Fibroblast of upper back skin (primary cell): ENCODE measurements around the gene NOTCH2NLA.
"Not testable (repeated sequence)": the region's sequence is repeated elsewhere in the genome, so short reads cannot be mapped to it uniquely, and the experiment has no call there.

Experiments
- DNase-seq: peaks from one replicate; pipeline ENCODE4 v3.0.0-alpha.2; 2013

NOTCH2NLA gene

GRCh38 chr1:146228710-146229477 lies at the start of gene NOTCH2NLA:
TSS of gene NOTCH2NLA (minus strand) at chr1:146229021. CDS start at chr1:146189337, 39,684 bp downstream.
- DNase-seq, result not testable (repeated sequence)

GRCh38 chr1:146278346-146278745 lies 49.5 kb upstream of the NOTCH2NLA start:
- DNase-seq, result not testable (repeated sequence)

GRCh38 chr1:146277087-146277486 lies 48.3 kb upstream of the NOTCH2NLA start:
- DNase-seq, result not testable (repeated sequence)

GRCh38 chr1:146274083-146274482 lies 45.3 kb upstream of the NOTCH2NLA start:
- DNase-seq, result not testable (repeated sequence)

GRCh38 chr1:146273194-146273593 lies 44.4 kb upstream of the NOTCH2NLA start:
- DNase-seq, result not testable (repeated sequence)

GRCh38 chr1:146272734-146273133 lies 43.9 kb upstream of the NOTCH2NLA start:
- not testable (repeated sequence) for DNase-seq

- not testable (repeated sequence) for DNase-seq
These were observed 43.2 kb upstream of the NOTCH2NLA start for GRCh38 chr1:146271977-146272376.

GRCh38 chr1:146270129-146270528 lies 41.3 kb upstream of the NOTCH2NLA start:
- DNase-seq, result not testable (repeated sequence)

- not testable (repeated sequence) for DNase-seq
These were observed 37.4 kb upstream of the NOTCH2NLA start for GRCh38 chr1:146266179-146266748.

GRCh38 chr1:146264761-146265160 lies 35.9 kb upstream of the NOTCH2NLA start:
- DNase-seq, result not testable (repeated sequence)

- DNase-seq, result not testable (repeated sequence)
These were observed 31.3 kb upstream of the NOTCH2NLA start for GRCh38 chr1:146260006-146260730.

- DNase-seq, result not testable (repeated sequence)
These were observed 29.3 kb upstream of the NOTCH2NLA start for GRCh38 chr1:146257992-146258552.

GRCh38 chr1:146254569-146255197 lies 25.9 kb upstream of the NOTCH2NLA start:
- not testable (repeated sequence) for DNase-seq

GRCh38 chr1:146253249-146253855 lies 24.5 kb upstream of the NOTCH2NLA start:
- not testable (repeated sequence) for DNase-seq

GRCh38 chr1:146251523-146251922 lies 22.7 kb upstream of the NOTCH2NLA start:
- not testable (repeated sequence) for DNase-seq

- not testable (repeated sequence) for DNase-seq
These were observed 19.8 kb upstream of the NOTCH2NLA start for GRCh38 chr1:146248643-146249042.

GRCh38 chr1:146236626-146237025 lies 7.8 kb upstream of the NOTCH2NLA start:
- not testable (repeated sequence) for DNase-seq

GRCh38 chr1:146236026-146236601 lies 7.3 kb upstream of the NOTCH2NLA start:
- not testable (repeated sequence) for DNase-seq

GRCh38 chr1:146228144-146228682 lies 608 bp downstream of the NOTCH2NLA start:
- not testable (repeated sequence) for DNase-seq

GRCh38 chr1:146174531-146174930 lies 54.3 kb downstream of the NOTCH2NLA start:
- DNase-seq, result not testable (repeated sequence)

- DNase-seq, result not testable (repeated sequence)
These were observed 61.1 kb downstream of the NOTCH2NLA start for GRCh38 chr1:146167740-146168139.
